ENCODE measurements around the gene MAMDC2.
A peak's percentile ranks its signal among the peaks of the same experiment; 100 is the strongest.

MAMDC2 gene

GRCh38 chr9:70257991-70258691 lies 214.5 kb downstream of the MAMDC2 start:
- peak overlapping the region; percentile 98 for H3K9ac ChIP-seq (ENCODE audit: insufficient read length)
- H3K36me3 ChIP-seq (ENCODE audit: insufficient read depth, low read length), result peaks cover 29% of the 10 kb centered on the region
- DNase-seq (ENCODE audit: low read depth, low spot score), result no peak
- H3K4me3 ChIP-seq, result peak overlapping the region; percentile 98
- H3K9me3 ChIP-seq (ENCODE audit: low read depth, low read length), result no peaks in the 10 kb centered on the region
- no peak for TF ChIP-seq EZH2 (IDR thresholded peaks at IDR 0.05)
- TF ChIP-seq FOXP2 (optimal IDR thresholded peaks at IDR 0.05; ENCODE audit: control extremely low read depth, extremely low read length, insufficient read depth), result no peak
- no peak for TF ChIP-seq POLR2AphosphoS5 (IDR thresholded peaks at IDR 0.05; ENCODE audit: borderline replicate concordance, low read depth, low read length)
- H3K27ac ChIP-seq, result peak overlapping the region; percentile 88

- no peaks in the 10 kb centered on the region for H3K9me3 ChIP-seq (ENCODE audit: low read depth, low read length)
- peak within 1 kb of the TSS; percentile 88 for H3K27ac ChIP-seq
- no peak for DNase-seq (ENCODE audit: low read depth, low spot score)
- TF ChIP-seq FOXP2 (optimal IDR thresholded peaks at IDR 0.05; ENCODE audit: control extremely low read depth, extremely low read length, insufficient read depth), result no peak
- peak; percentile 94 for TF ChIP-seq POLR2AphosphoS5 (IDR thresholded peaks at IDR 0.05; ENCODE audit: borderline replicate concordance, low read depth, low read length)
- peak within 1 kb of the TSS; percentile 98 for H3K9ac ChIP-seq (ENCODE audit: insufficient read length)
- peak within 1 kb of the TSS; percentile 98 for H3K4me3 ChIP-seq
- H3K36me3 ChIP-seq (ENCODE audit: insufficient read depth, low read length), result peaks cover 34% of the 10 kb centered on the region
These were observed 215.3 kb downstream of the MAMDC2 start, which contains the start of gene SMC5 for GRCh38 chr9:70258692-70259511. TSS of gene SMC5 (plus strand) at chr9:70258978. CDS start at chr9:70259079, 101 bp downstream.

GRCh38 chr9:70259512-70259802 lies 215.8 kb downstream of the MAMDC2 start:
- Histone ChIP-seq H3K27ac (no peak overlapping the region), H3K9me3 (ENCODE audit: low read depth, low read length) (no peaks in the 10 kb centered on the region), H3K4me3 (peak overlapping the region; percentile 98), H3K36me3 (ENCODE audit: insufficient read depth, low read length) (peaks cover 39% of the 10 kb centered on the region), H3K9ac (ENCODE audit: insufficient read length) (peak overlapping the region; percentile 98)
- TF ChIP-seq FOXP2 (optimal IDR thresholded peaks at IDR 0.05; ENCODE audit: control extremely low read depth, extremely low read length, insufficient read depth), result no peak
- TF ChIP-seq EZH2 (IDR thresholded peaks at IDR 0.05), result no peak
- no peak for TF ChIP-seq POLR2AphosphoS5 (IDR thresholded peaks at IDR 0.05; ENCODE audit: borderline replicate concordance, low read depth, low read length)
- no peak for DNase-seq (ENCODE audit: low read depth, low spot score)

DNA sequence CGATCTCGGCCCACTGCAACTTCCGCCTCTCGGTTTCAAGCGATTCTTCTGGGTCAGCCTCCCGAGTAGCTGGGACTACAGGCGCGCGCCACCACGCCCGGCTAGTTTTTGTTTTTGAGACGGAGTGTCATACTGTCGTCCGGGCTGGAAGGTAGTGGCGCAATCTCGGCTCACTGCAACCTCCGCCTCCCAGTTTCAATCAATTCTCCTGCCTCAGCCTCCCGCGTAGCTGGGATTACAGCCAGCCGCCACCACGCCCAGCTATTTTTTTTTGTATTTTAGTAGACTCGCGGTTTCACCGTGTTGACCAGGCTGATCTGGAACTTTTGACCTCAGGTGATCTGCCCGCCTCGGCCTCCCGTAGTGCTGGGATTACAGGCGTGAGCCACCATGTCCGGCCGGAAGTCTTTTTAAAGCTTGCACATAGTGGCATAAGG lies 216.4 kb downstream of the MAMDC2 start:
- no peak for DNase-seq (ENCODE audit: low read depth, low spot score)
- Histone ChIP-seq H3K36me3 (ENCODE audit: insufficient read depth, low read length) (peaks cover 45% of the 10 kb centered on the region), H3K9ac (ENCODE audit: insufficient read length) (peak overlapping the region; percentile 98), H3K4me3 (peak overlapping the region; percentile 98), H3K9me3 (ENCODE audit: low read depth, low read length) (no peaks in the 10 kb centered on the region), H3K27ac (no peak overlapping the region)
- TF ChIP-seq POLR2AphosphoS5 (IDR thresholded peaks at IDR 0.05; ENCODE audit: borderline replicate concordance, low read depth, low read length) (no peak), FOXP2 (optimal IDR thresholded peaks at IDR 0.05; ENCODE audit: control extremely low read depth, extremely low read length, insufficient read depth) (no peak), EZH2 (IDR thresholded peaks at IDR 0.05) (no peak)

- DNase-seq (ENCODE audit: low read depth, low spot score), result no peak
- peaks cover 51% of the 10 kb centered on the region for H3K36me3 ChIP-seq (ENCODE audit: insufficient read depth, low read length)
- peak overlapping the region; percentile 98 for H3K4me3 ChIP-seq
- H3K9ac ChIP-seq (ENCODE audit: insufficient read length), result no peak overlapping the region
- H3K9me3 ChIP-seq (ENCODE audit: low read depth, low read length), result no peaks in the 10 kb centered on the region
- TF ChIP-seq FOXP2 (optimal IDR thresholded peaks at IDR 0.05; ENCODE audit: control extremely low read depth, extremely low read length, insufficient read depth), result no peak
- no peak overlapping the region for H3K27ac ChIP-seq
These were observed 217.0 kb downstream of the MAMDC2 start for GRCh38 chr9:70260606-70261005.

DNA sequence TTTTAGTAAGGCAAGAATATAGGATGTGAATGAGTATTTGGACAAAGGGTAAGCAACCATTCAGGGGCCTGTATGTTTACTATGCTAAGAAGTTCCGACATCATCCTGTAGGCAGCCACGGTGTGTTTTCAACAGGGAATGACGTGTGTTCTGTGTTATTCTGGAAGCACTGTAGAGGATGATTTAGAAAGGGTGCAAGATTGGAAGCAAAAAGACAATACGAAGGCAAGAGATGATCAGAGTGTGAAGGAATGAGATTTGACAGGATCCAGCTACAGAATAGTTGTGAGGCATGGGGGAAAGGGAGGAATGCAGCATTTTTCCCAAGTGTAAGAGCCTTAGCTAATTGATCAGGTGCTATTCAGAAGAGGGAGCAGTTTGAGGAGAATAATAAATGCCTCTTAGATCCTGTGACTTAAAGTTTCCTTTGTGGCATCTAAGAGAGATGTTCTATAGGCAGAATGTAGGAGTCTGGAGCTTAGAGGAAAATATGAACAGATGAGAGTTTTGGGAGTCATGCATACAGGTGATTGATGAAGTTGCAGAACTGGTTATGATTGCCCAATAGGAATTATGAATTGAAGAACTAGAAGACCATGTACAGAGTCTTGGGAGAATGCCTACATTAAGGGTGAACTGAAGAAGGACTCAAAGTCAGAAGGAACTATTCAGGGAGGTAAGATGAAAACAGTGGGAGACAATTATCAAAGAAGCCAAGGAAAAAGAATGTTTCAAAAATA lies 217.7 kb downstream of the MAMDC2 start:
- Histone ChIP-seq H3K4me3 (no peak overlapping the region), H3K9me3 (ENCODE audit: low read depth, low read length) (no peaks in the 10 kb centered on the region), H3K36me3 (ENCODE audit: insufficient read depth, low read length) (peaks cover 56% of the 10 kb centered on the region), H3K9ac (ENCODE audit: insufficient read length) (no peak overlapping the region), H3K27ac (no peak overlapping the region)
- TF ChIP-seq POLR2AphosphoS5 (IDR thresholded peaks at IDR 0.05; ENCODE audit: borderline replicate concordance, low read depth, low read length) (no peak), EZH2 (IDR thresholded peaks at IDR 0.05) (no peak), FOXP2 (optimal IDR thresholded peaks at IDR 0.05; ENCODE audit: control extremely low read depth, extremely low read length, insufficient read depth) (no peak)
- DNase-seq (ENCODE audit: low read depth, low spot score), result no peak

DNA sequence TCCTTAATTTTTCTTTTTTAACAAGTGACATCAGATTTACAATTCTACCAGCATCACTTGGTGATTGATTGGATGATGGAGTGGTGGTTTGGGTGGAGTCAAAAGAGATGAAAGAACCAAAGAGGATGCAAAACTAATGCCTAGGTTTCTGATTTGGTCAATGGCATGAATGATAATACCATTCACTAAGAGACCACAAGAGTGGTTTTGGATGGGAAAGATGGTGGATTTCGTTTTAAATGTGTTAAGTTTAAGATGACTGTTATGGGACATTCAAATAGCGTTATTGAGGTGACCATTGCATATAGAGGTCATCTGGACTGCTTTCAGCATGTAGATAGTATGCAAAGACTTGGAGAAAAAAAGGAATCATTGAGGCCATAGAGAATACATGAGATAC lies 218.7 kb downstream of the MAMDC2 start:
- Histone ChIP-seq H3K27ac (0 out of 2 replicates have a peak overlapping the region, but pooled peaks have one; percentile 5), H3K4me3 (0 out of 2 replicates have a peak overlapping the region, but pooled peaks have one; percentile 22), H3K9ac (ENCODE audit: insufficient read length) (no peak overlapping the region), H3K36me3 (ENCODE audit: insufficient read depth, low read length) (peaks cover 66% of the 10 kb centered on the region), H3K9me3 (ENCODE audit: low read depth, low read length) (no peaks in the 10 kb centered on the region)
- TF ChIP-seq EZH2 (IDR thresholded peaks at IDR 0.05) (no peak), POLR2AphosphoS5 (IDR thresholded peaks at IDR 0.05; ENCODE audit: borderline replicate concordance, low read depth, low read length) (no peak), FOXP2 (optimal IDR thresholded peaks at IDR 0.05; ENCODE audit: control extremely low read depth, extremely low read length, insufficient read depth) (no peak)
- no peak for DNase-seq (ENCODE audit: low read depth, low spot score)

GRCh38 chr9:70262948-70263347 lies 219.3 kb downstream of the MAMDC2 start:
- Histone ChIP-seq H3K9me3 (ENCODE audit: low read depth, low read length) (no peaks in the 10 kb centered on the region), H3K36me3 (ENCODE audit: insufficient read depth, low read length) (peaks cover 70% of the 10 kb centered on the region), H3K9ac (ENCODE audit: insufficient read length) (no peak overlapping the region), H3K4me3 (0 out of 2 replicates have a peak overlapping the region, but pooled peaks have one; percentile 22), H3K27ac (0 out of 2 replicates have a peak overlapping the region, but pooled peaks have one; percentile 30)
- no peak for TF ChIP-seq POLR2AphosphoS5 (IDR thresholded peaks at IDR 0.05; ENCODE audit: borderline replicate concordance, low read depth, low read length)
- no peak for TF ChIP-seq FOXP2 (optimal IDR thresholded peaks at IDR 0.05; ENCODE audit: control extremely low read depth, extremely low read length, insufficient read depth)
- TF ChIP-seq EZH2 (IDR thresholded peaks at IDR 0.05), result no peak
- no peak for DNase-seq (ENCODE audit: low read depth, low spot score)

Measured in SK-N-MC (cell line).